NT2/D1 (cell line): ENCODE data around the gene DNALI1.

ENCODE experiments used
- SUZ12 ChIP-seq: IDR thresholded peaks from 2 replicates; pipeline ENCODE4 v1.6.1; 2011; ENCODE audit not compliant: insufficient read length, insufficient read depth; ENCODE audit errors: extremely low read depth
- YY1 ChIP-seq: IDR thresholded peaks from 2 replicates; pipeline ENCODE4 v1.6.1; 2011; ENCODE audit not compliant: insufficient read length, insufficient read depth
- ZNF274 ChIP-seq: IDR thresholded peaks from 2 replicates; pipeline ENCODE4 v1.6.1; 2011; ENCODE audit warnings: mild to moderate bottlenecking, low read depth, low read length

DNA sequence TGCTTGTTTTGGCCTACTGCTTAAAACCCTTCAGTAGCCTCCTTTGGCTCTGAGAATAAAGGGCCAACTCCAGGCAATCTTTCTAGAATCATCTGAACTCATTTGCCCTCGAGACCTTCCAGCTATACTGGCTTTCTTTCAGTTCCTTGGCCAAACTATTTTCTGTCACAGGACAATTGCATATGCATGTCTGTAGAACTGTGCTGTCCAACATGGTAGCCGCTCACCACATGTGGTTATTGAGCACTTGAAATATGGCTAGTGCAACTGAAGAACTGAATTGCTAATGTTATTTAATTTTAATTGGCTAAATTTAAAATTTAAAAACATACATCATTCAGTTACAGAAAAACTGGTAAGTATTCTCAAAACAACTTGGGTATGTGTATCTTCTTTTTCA is 53.3 kb downstream of the DNALI1 start:
- TF ChIP-seq YY1 (no peak), ZNF274 (no peak), SUZ12 (no peak)
